ENCODE measurements around the gene TBC1D10A. TPM values are rescaled to one million over a fixed set of nuclear protein-coding genes. Genes with fewer than 3 reads are reported as not detected.

Gene TBC1D10A
- total RNA-seq, 1 experiment from 2014 or later: 12.6 TPM

- Histone ChIP-seq H3K79me2 (ENCODE audit: low read length) (no peaks in the 10 kb centered on the region), H3K9ac (ENCODE audit: low read length) (no peak overlapping the region), H3K9me3 (ENCODE audit: low read length) (no peaks in the 10 kb centered on the region), H3K4me2 (ENCODE audit: low read length) (no peak overlapping the region), H3K36me3 (ENCODE audit: low read depth, low read length) (no peaks in the 10 kb centered on the region), H3F3A (ENCODE audit: low read length, unreplicated experiment) (no peaks in the 10 kb centered on the region), H3K4me3 (ENCODE audit: low read length) (no peak overlapping the region), H3K9me2 (replicated peaks; ENCODE audit: low read length) (no peaks in the 10 kb centered on the region), H3K4me1 (ENCODE audit: insufficient read depth, low read length) (peaks cover 6% of the 10 kb centered on the region; the same call in 1 of the 2 replicates), H2AFZ (ENCODE audit: low read length) (no peak overlapping the region), H3K27me3 (ENCODE audit: low read length) (no peaks in the 10 kb centered on the region), H4K20me1 (ENCODE audit: low read length) (no peaks in the 10 kb centered on the region), H3K27ac (ENCODE audit: low read length) (no peak overlapping the region)
- DNase-seq (no peak), ATAC-seq (no peak)
- ChIA-PET POLR2A (ENCODE audit: unreplicated experiment) (no interaction called here), CTCF (no interaction called here)
- intact Hi-C loops (cut with micrococcal nuclease): no loop called here
- TF ChIP-seq CTCF (conservative IDR thresholded peaks at IDR 0.05; ENCODE audit: low read depth, low read length): no peak
- no peak for TF ChIP-seq EZH2phosphoT487 (IDR thresholded peaks at IDR 0.05; ENCODE audit: borderline replicate concordance, low read length)
- no peak for TF ChIP-seq EZH2 (IDR thresholded peaks at IDR 0.05; ENCODE audit: low read length, unreplicated experiment)
- no TSS peak for BruUV-seq (replicated peaks)
These were observed 50.7 kb downstream of the TBC1D10A start for GRCh38 chr22:30276039-30276438.

- no peak overlapping the region for H3K4me3 ChIP-seq (ENCODE audit: low read length)
- H3K27ac ChIP-seq (ENCODE audit: low read length): no peak overlapping the region
- ATAC-seq (no peak), DNase-seq (no peak)
- H3K27me3 ChIP-seq (ENCODE audit: low read length): no peaks in the 10 kb centered on the region
- no TSS peak for BruUV-seq (replicated peaks)
- H3K4me2 ChIP-seq (ENCODE audit: low read length): no peak overlapping the region
- no peak overlapping the region for H3K9ac ChIP-seq (ENCODE audit: low read length)
- peaks cover 6% of the 10 kb centered on the region; the same call in 1 of the 2 replicates for H3K4me1 ChIP-seq (ENCODE audit: insufficient read depth, low read length)
- ChIA-PET CTCF (no interaction called here), POLR2A (ENCODE audit: unreplicated experiment) (no interaction called here)
- TF ChIP-seq EZH2 (IDR thresholded peaks at IDR 0.05; ENCODE audit: low read length, unreplicated experiment) (no peak), EZH2phosphoT487 (IDR thresholded peaks at IDR 0.05; ENCODE audit: borderline replicate concordance, low read length) (no peak), CTCF (conservative IDR thresholded peaks at IDR 0.05; ENCODE audit: low read depth, low read length) (no peak)
- H3K9me2 ChIP-seq (replicated peaks; ENCODE audit: low read length): no peaks in the 10 kb centered on the region
- intact Hi-C loops (cut with micrococcal nuclease): no loop called here
- no peaks in the 10 kb centered on the region for H3F3A ChIP-seq (ENCODE audit: low read length, unreplicated experiment)
- no peaks in the 10 kb centered on the region for H3K9me3 ChIP-seq (ENCODE audit: low read length)
- H3K36me3 ChIP-seq (ENCODE audit: low read depth, low read length): no peaks in the 10 kb centered on the region
- H2AFZ ChIP-seq (ENCODE audit: low read length): no peak overlapping the region
- H3K79me2 ChIP-seq (ENCODE audit: low read length): no peaks in the 10 kb centered on the region
- H4K20me1 ChIP-seq (ENCODE audit: low read length): no peaks in the 10 kb centered on the region
These were observed 51.1 kb downstream of the TBC1D10A start for GRCh38 chr22:30275625-30276024.

GRCh38 chr22:30274437-30274812 is 52.3 kb downstream of the TBC1D10A start:
- H3K9me3 ChIP-seq (ENCODE audit: low read length): no peaks in the 10 kb centered on the region
- no peaks in the 10 kb centered on the region for H3F3A ChIP-seq (ENCODE audit: low read length, unreplicated experiment)
- no peak for DNase-seq
- no peaks in the 10 kb centered on the region for H3K27me3 ChIP-seq (ENCODE audit: low read length)
- no peak overlapping the region for H2AFZ ChIP-seq (ENCODE audit: low read length)
- ChIA-PET POLR2A (ENCODE audit: unreplicated experiment) (no interaction called here), CTCF (interaction anchor here (0.7 kb wide), 1 partner anchor 9 kb away, joined by 3 read pairs; no protein-coding TSS in a partner anchor)
- no peak for TF ChIP-seq CTCF (conservative IDR thresholded peaks at IDR 0.05; ENCODE audit: low read depth, low read length)
- no peak overlapping the region for H3K4me3 ChIP-seq (ENCODE audit: low read length)
- H3K9me2 ChIP-seq (replicated peaks; ENCODE audit: low read length): no peaks in the 10 kb centered on the region
- H3K79me2 ChIP-seq (ENCODE audit: low read length): no peaks in the 10 kb centered on the region
- no peak overlapping the region for H3K27ac ChIP-seq (ENCODE audit: low read length)
- intact Hi-C loops (cut with micrococcal nuclease): no loop called here
- H3K9ac ChIP-seq (ENCODE audit: low read length): no peak overlapping the region
- BruUV-seq (replicated peaks): no TSS peak
- ATAC-seq: no peak
- no peak overlapping the region for H3K4me2 ChIP-seq (ENCODE audit: low read length)
- H4K20me1 ChIP-seq (ENCODE audit: low read length): no peaks in the 10 kb centered on the region
- peaks cover 6% of the 10 kb centered on the region; the same call in 1 of the 2 replicates for H3K4me1 ChIP-seq (ENCODE audit: insufficient read depth, low read length)
- H3K36me3 ChIP-seq (ENCODE audit: low read depth, low read length): no peaks in the 10 kb centered on the region

Data from PC-3 (cell line).